ENCODE data around the gene ZNF672. TPM values are rescaled to one million over a fixed set of nuclear protein-coding genes. Genes with fewer than 3 reads are reported as not detected.
A peak's percentile ranks its signal among the peaks of the same experiment; 100 is the strongest.

Gene ZNF672
- total and polyA plus RNA-seq, 2 of the 13 experiments (the other 11 are each of a cell fraction or from before 2014, with no cell fraction given) = 17.2 to 22.9 TPM

DNA sequence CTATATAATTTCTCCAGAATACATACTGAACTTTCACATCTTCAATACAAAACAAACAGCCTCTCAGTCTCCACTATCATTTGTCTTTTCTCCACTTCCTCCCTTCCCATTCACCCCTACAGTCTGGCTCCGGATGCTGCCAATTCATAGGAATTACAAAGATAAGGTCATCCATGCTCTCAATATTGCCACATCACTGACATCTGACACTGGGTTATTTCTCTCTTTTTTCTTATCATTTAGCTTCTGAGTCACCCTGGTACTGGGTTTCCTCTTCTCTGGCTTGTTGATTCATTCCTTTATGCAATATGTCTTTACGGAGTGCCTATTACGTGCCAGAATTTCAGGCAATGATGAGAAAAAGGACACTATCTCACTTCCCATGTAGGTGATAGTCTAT, 9.2 kb upstream of the ZNF672 start (continued):
- no peak for TF ChIP-seq SP140L (CRISPR knock-in tag; IDR thresholded peaks at IDR 0.05; ENCODE audit: borderline replicate concordance)
- no peak for TF ChIP-seq ZNF773 (CRISPR knock-in tag; IDR thresholded peaks at IDR 0.05; ENCODE audit: borderline replicate concordance)
- TF ChIP-seq ZNF251 (CRISPR knock-in tag; IDR thresholded peaks at IDR 0.05) = no peak
- TF ChIP-seq SKI (IDR thresholded peaks at IDR 0.05; ENCODE audit: partially characterized antibody) = no peak
- TF ChIP-seq TAF15 (IDR thresholded peaks at IDR 0.05; ENCODE audit: low read depth, low read length, poor library complexity, severe bottlenecking) = no peak
- TF ChIP-seq ZSCAN29 (CRISPR knock-in tag; conservative IDR thresholded peaks at IDR 0.05) = no peak
- no peak for TF ChIP-seq ZNF354B (CRISPR knock-in tag; IDR thresholded peaks at IDR 0.05)
- no peak for TF ChIP-seq ZNF883 (CRISPR knock-in tag; IDR thresholded peaks at IDR 0.05; ENCODE audit: not compliant biosample characterization)
- TF ChIP-seq, protein P1, sequence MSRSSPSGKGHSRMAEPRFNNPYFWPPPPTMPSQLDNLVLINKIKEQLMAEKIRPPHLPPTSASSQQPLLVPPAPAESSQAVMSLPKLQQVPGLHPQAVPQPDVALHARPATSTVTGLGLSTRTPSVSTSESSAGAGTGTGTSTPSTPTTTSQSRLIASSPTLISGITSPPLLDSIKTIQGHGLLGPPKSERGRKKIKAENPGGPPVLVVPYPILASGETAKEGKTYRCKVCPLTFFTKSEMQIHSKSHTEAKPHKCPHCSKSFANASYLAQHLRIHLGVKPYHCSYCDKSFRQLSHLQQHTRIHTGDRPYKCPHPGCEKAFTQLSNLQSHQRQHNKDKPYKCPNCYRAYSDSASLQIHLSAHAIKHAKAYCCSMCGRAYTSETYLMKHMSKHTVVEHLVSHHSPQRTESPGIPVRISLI (CRISPR knock-in tag; IDR thresholded peaks at IDR 0.05; ENCODE audit: borderline replicate concordance) = peak; percentile 47; the same call in 1 of the 2 replicates
- TF ChIP-seq, protein P2, sequence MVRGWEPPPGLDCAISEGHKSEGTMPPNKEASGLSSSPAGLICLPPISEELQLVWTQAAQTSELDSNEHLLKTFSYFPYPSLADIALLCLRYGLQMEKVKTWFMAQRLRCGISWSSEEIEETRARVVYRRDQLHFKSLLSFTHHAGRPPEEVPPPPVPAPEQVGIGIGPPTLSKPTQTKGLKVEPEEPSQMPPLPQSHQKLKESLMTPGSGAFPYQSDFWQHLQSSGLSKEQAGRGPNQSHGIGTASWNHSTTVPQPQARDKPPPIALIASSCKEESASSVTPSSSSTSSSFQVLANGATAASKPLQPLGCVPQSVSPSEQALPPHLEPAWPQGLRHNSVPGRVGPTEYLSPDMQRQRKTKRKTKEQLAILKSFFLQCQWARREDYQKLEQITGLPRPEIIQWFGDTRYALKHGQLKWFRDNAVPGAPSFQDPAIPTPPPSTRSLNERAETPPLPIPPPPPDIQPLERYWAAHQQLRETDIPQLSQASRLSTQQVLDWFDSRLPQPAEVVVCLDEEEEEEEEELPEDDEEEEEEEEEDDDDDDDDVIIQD (CRISPR knock-in tag; IDR thresholded peaks at IDR 0.05; ENCODE audit: low read depth) = peak; percentile 53; the same call in 1 of the 2 replicates
- no peak for TF ChIP-seq ZNF335 (CRISPR knock-in tag; IDR thresholded peaks at IDR 0.05)
- TF ChIP-seq TGIF2 (CRISPR knock-in tag; IDR thresholded peaks at IDR 0.05) = no peak
- no peak for TF ChIP-seq ZNF639 (CRISPR knock-in tag; conservative IDR thresholded peaks at IDR 0.05)
- TF ChIP-seq ATF2 (CRISPR knock-in tag; IDR thresholded peaks at IDR 0.05) = no peak
- TF ChIP-seq FOXA1 (IDR thresholded peaks at IDR 0.05) = no peak
- peak; percentile 63 for TF ChIP-seq FOXA1 (CRISPR knock-in tag; IDR thresholded peaks at IDR 0.05)
- TF ChIP-seq POLR2AphosphoS2 (IDR thresholded peaks at IDR 0.05; ENCODE audit: low read depth, low read length) = no peak
- no peak for TF ChIP-seq DNMT1 (CRISPR knock-in tag; IDR thresholded peaks at IDR 0.05)
- no peak for TF ChIP-seq HNRNPK (IDR thresholded peaks at IDR 0.05; ENCODE audit: low read depth, low read length, poor library complexity, severe bottlenecking)
- no peak for TF ChIP-seq ZBTB33 (CRISPR knock-in tag; IDR thresholded peaks at IDR 0.05)
- peak; percentile 62; the same call in 1 of the 2 replicates for TF ChIP-seq ZNF7 (CRISPR knock-in tag; IDR thresholded peaks at IDR 0.05)
- TF ChIP-seq POLR2AphosphoS5 (IDR thresholded peaks at IDR 0.05; ENCODE audit: low read depth, low read length) = no peak
- no peak for TF ChIP-seq ZFP62 (CRISPR knock-in tag; IDR thresholded peaks at IDR 0.05)
- TF ChIP-seq, protein P3, sequence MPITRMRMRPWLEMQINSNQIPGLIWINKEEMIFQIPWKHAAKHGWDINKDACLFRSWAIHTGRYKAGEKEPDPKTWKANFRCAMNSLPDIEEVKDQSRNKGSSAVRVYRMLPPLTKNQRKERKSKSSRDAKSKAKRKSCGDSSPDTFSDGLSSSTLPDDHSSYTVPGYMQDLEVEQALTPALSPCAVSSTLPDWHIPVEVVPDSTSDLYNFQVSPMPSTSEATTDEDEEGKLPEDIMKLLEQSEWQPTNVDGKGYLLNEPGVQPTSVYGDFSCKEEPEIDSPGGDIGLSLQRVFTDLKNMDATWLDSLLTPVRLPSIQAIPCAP (CRISPR knock-in tag; IDR thresholded peaks at IDR 0.05; ENCODE audit: low read depth) = no peak

Data from HepG2 (cell line).